Measurements from ENCODE around the gene ARPC1A.

- no peak for TF ChIP-seq CTCF (IDR thresholded peaks at IDR 0.05 in 8 of 11, conservative IDR thresholded peaks at IDR 0.05 in 3 of 11)
- no peak for TF ChIP-seq POLR2A (IDR thresholded peaks at IDR 0.05)
Observed at GRCh38 chr7:99293650-99294049, 32.0 kb upstream of the ARPC1A start.

All from spleen (tissue), 7 donors.